GM12878 (cell line): ENCODE data around the gene FBXL7. TPM values are rescaled to one million over a fixed set of nuclear protein-coding genes. Genes with fewer than 3 reads are reported as not detected.

ENCODE experiments used
- ATAC-seq: fragments of 200-7000 bp; cut with Tn5 transposase; 3 replicates; pipeline ENCODE4 v1.9.1; 2020; ENCODE audit warnings: mild to moderate bottlenecking, moderate library complexity
- BruUV-seq: library from RNA; stranded (reverse); fragments of 400-500 nt; replicated peaks from 2 replicates; lab custom pipeline; 2021; lab: Mats Ljungman, UMichigan
- CTCF ChIA-PET: fragments of 300-600 bp; sonication (Branson Sonifier 250); formaldehyde crosslinking; extraction: SDS; loops from one replicate; lab custom pipeline; 2021; ENCODE audit warnings: inconsistent platforms; lab: Yijun Ruan, JAX
- POLR2A ChIA-PET: fragments of 350-600 bp; formaldehyde crosslinking; extraction: SDS; loops from one replicate; lab custom pipeline; 2021; ENCODE audit warnings: inconsistent platforms; lab: Charles Lee
- RAD21 ChIA-PET: fragments of 300-600 bp; sonication (Branson Sonifier 250); formaldehyde crosslinking; loops from one replicate; lab custom pipeline; 2023; ENCODE audit warnings: antibody characterized with exemption; ENCODE audit not compliant: unreplicated experiment; lab: Charles Lee
- SMC1A ChIA-PET: fragments of 300-600 bp; sonication (Branson Sonifier 250); formaldehyde crosslinking; loops from one replicate; lab custom pipeline; 2023; ENCODE audit not compliant: unreplicated experiment, uncharacterized antibody; lab: Charles Lee
- DNase-seq: peaks from one replicate; pipeline ENCODE4 v3.0.0-alpha.2; 2011; ENCODE audit warnings: low read depth, low spot score
- FAIRE-seq: peaks from 3 replicates; lab custom pipeline; 2011; peaks lifted over from hg19 to GRCh38; lab: Jason Lieb, UNC
- H2AFZ ChIP-seq: 2 replicates; pipeline ENCODE4 v1.6.0; 2011; ENCODE audit warnings: low read depth, low read length, control low read depth; ENCODE audit not compliant: control insufficient read depth
- H3K27ac ChIP-seq: 2 replicates; pipeline ENCODE4 v1.5.1; 2011; ENCODE audit warnings: control low read depth; ENCODE audit not compliant: control insufficient read depth, insufficient read depth
- H3K27me3 ChIP-seq, 2 experiments: replicated peaks in 1 of 2; 2 replicates each; pipeline versions ENCODE4 v1.6.0 to v1.6.1; 2011; ENCODE audit warnings: low read length in 1 of 2; ENCODE audit not compliant: control insufficient read depth in 2 of 2, insufficient read depth in 2 of 2
- H3K36me3 ChIP-seq, 2 experiments: 2 replicates each; pipeline ENCODE4 v1.5.1; 2011; ENCODE audit warnings: low read length in 1 of 2; ENCODE audit not compliant: control insufficient read depth in 2 of 2, insufficient read depth in 2 of 2
- H3K4me1 ChIP-seq: 2 replicates; pipeline ENCODE4 v1.6.1; 2011; ENCODE audit warnings: mild to moderate bottlenecking, low read length, moderate library complexity, mixed read lengths; ENCODE audit not compliant: control insufficient read depth, insufficient read depth
- H3K4me2 ChIP-seq: 2 replicates; pipeline ENCODE4 v1.6.0; 2011; ENCODE audit warnings: control low read depth; ENCODE audit not compliant: control insufficient read depth, insufficient read depth
- H3K4me3 ChIP-seq: fragments of 200-600 bp; sonication (generic); 2 replicates; pipeline ENCODE4 v1.5.1; 2016
- H3K79me2 ChIP-seq: 2 replicates; pipeline ENCODE4 v1.6.0; 2011; ENCODE audit warnings: low read length; ENCODE audit not compliant: control insufficient read depth, insufficient read depth
- H3K9ac ChIP-seq: 2 replicates; pipeline ENCODE4 v1.8.0; 2011; ENCODE audit warnings: low read length, control low read depth, mixed read lengths; ENCODE audit not compliant: control insufficient read depth, insufficient read depth
- H3K9me3 ChIP-seq: replicated peaks from 3 replicates; pipeline ENCODE4 v1.5.1; 2011; ENCODE audit warnings: mild to moderate bottlenecking, low read length; ENCODE audit not compliant: control insufficient read depth, insufficient read depth
- H4K20me1 ChIP-seq: 2 replicates; pipeline ENCODE4 v1.6.0; 2011; ENCODE audit not compliant: control insufficient read depth, insufficient read depth
- IRF5 ChIP-seq: fragments of 450-650 bp; IDR thresholded peaks from 2 replicates; pipeline ENCODE4 v1.6.1; 2017; ENCODE audit warnings: borderline replicate concordance
- NR2C2 ChIP-seq: IDR thresholded peaks from 2 replicates; pipeline ENCODE4 v1.6.1; 2011; ENCODE audit warnings: borderline replicate concordance, low read depth; ENCODE audit not compliant: control insufficient read depth, insufficient read length
- NR2F1 ChIP-seq: fragments of 450-650 bp; conservative IDR thresholded peaks from 2 replicates; pipeline ENCODE4 v1.6.1; 2017; ENCODE audit warnings: mild to moderate bottlenecking
- SPI1 ChIP-seq: IDR thresholded peaks from 2 replicates; pipeline ENCODE4 v1.6.1; 2011; ENCODE audit warnings: low read depth, mild to moderate bottlenecking, low read length, moderate library complexity, borderline replicate concordance; ENCODE audit not compliant: insufficient read depth
- SUPT20H ChIP-seq: IDR thresholded peaks from 2 replicates; pipeline ENCODE4 v1.6.1; 2011; ENCODE audit warnings: low read depth, mild to moderate bottlenecking, low read length, moderate library complexity, borderline replicate concordance; ENCODE audit not compliant: control insufficient read depth
- YY1 ChIP-seq: IDR thresholded peaks from 2 replicates; pipeline ENCODE4 v1.6.1; 2011; ENCODE audit warnings: low read depth, mild to moderate bottlenecking, low read length
- ZBTB40 ChIP-seq: fragments of 450-650 bp; IDR thresholded peaks from 2 replicates; pipeline ENCODE4 v1.6.1; 2016; ENCODE audit warnings: mild to moderate bottlenecking, moderate library complexity, borderline replicate concordance
- ZNF207 ChIP-seq: fragments of 450-650 bp; IDR thresholded peaks from 2 replicates; pipeline ENCODE4 v1.6.1; 2014; ENCODE audit warnings: antibody characterized with exemption, mild to moderate bottlenecking, borderline replicate concordance
- WGBS: methylation state at CpG from one replicate; pipeline ENCODE4 v1.1.6; 2016; ENCODE audit warnings: low lambda C conversion rate; ENCODE audit not compliant: insufficient replicate concordance, insufficient coverage; ENCODE audit errors: missing lambda C conversion rate; 5-methylcytosine and 5-hydroxymethylcytosine counted together
- in situ Hi-C: fragments of 300-500 bp; cut with MboI; formaldehyde crosslinking; loops from 9 replicates; pipeline ENCODE4 v1.14.3; 2018; ENCODE audit warnings: mixed read lengths
- intact Hi-C: fragments of 100-400 bp; cut with micrococcal nuclease; formaldehyde crosslinking; loops from one replicate; pipeline ENCODE4 v1.14.2; 2022; ENCODE audit not compliant: unreplicated experiment
- polyA plus RNA-seq, 11 experiments: library from polyadenylated mRNA; depleted of rRNA in 4 of 11; unstranded in 6 of 11; stranded (reverse) in 5 of 11; fragments of >200 nt; fragmentation: Nextera tagmentation in 4 of 11; fragmentation: Illumina TruSeq in 1 of 11; extraction: Ambion mirVana in 4 of 11; extraction: Trizol in 1 of 11; gene quantifications; 1 replicate in 1 of 11; 2 replicates in 10 of 11; pipeline versions ENCODE4 v1.2.1 to v1.2.3, GENCODE V29; 2011 to 2016; ENCODE audit warnings: inconsistent platforms in 2 of 11, missing spikeins in 2 of 11, low read depth in 1 of 11
- total RNA-seq, 4 experiments: library from RNA; depleted of rRNA in 3 of 4; stranded (reverse); fragments of >200 nt in 3 of 4; fragmentation: Illumina TruSeq in 1 of 4; extraction: Trizol in 1 of 4; gene quantifications; 2 replicates each; pipeline versions ENCODE4 v1.2.1 to v1.2.3, GENCODE V29; 2013 to 2021

Gene FBXL7
- total and polyA plus RNA-seq, 10 of the 15 experiments (the other 5 are each of a cell fraction or from before 2014, with no cell fraction given): 0.03 to 0.44 (median 0.16) TPM

GRCh38 chr5:15640116-15640515, 140.1 kb downstream of the FBXL7 start:
- Histone ChIP-seq H3K27ac (no peak overlapping the region), H3K27me3 (no peaks in the 10 kb centered on the region), H3K9ac (no peak overlapping the region), H2AFZ (no peak overlapping the region), H3K4me1 (no peaks in the 10 kb centered on the region), H3K4me2 (no peak overlapping the region), H3K79me2 (no peaks in the 10 kb centered on the region), H3K4me3 (no peak overlapping the region), H3K9me3 (no peaks in the 10 kb centered on the region), H3K36me3 (no peaks in the 10 kb centered on the region), H4K20me1 (no peaks in the 10 kb centered on the region)
- in situ Hi-C loops (no loop called here), intact Hi-C loops (no loop called here)
- TF ChIP-seq ZNF207 (no peak), SPI1 (no peak), NR2F1 (no peak)
- ChIA-PET RAD21 (no interaction called here), CTCF (no interaction called here), SMC1A (interaction anchor here (0.7 kb wide), 1 partner anchor 155 kb away, joined by 3 read pairs; no protein-coding TSS in a partner anchor), POLR2A (no interaction called here)
- BruUV-seq: no TSS peak
- 43% methylated on average over 5 of the region's 5 CpGs for WGBS
- DNase-seq: no peak
- FAIRE-seq: no peak
- no peak for ATAC-seq

GRCh38 chr5:15643731-15644130, 143.8 kb downstream of the FBXL7 start:
- ChIA-PET RAD21 (no interaction called here), CTCF (no interaction called here), SMC1A (no interaction called here), POLR2A (no interaction called here)
- WGBS: 1% methylated on average over 3 of the region's 3 CpGs
- Histone ChIP-seq H3K36me3 (no peaks in the 10 kb centered on the region), H3K9ac (no peak overlapping the region), H3K79me2 (no peaks in the 10 kb centered on the region), H3K9me3 (no peaks in the 10 kb centered on the region), H3K4me1 (no peaks in the 10 kb centered on the region), H3K4me3 (no peak overlapping the region), H2AFZ (no peak overlapping the region), H4K20me1 (no peaks in the 10 kb centered on the region), H3K4me2 (no peak overlapping the region), H3K27me3 (no peaks in the 10 kb centered on the region), H3K27ac (no peak overlapping the region)
- ATAC-seq (no peak), DNase-seq (no peak), FAIRE-seq (no peak)
- in situ Hi-C loops: no loop called here
- intact Hi-C loops: no loop called here
- BruUV-seq: no TSS peak
- TF ChIP-seq ZBTB40 (no peak), SUPT20H (no peak), NR2C2 (no peak), IRF5 (no peak), YY1 (no peak)
